ENCODE measurements around the gene LY6G5B.

The LY6G5B gene

GRCh38 chr6:31642798-31643570 is 26.8 kb upstream of the LY6G5B start:
- no peaks in the 10 kb centered on the region for H3K4me1 ChIP-seq (ENCODE audit: insufficient read depth, low read length)
- H3K9me3 ChIP-seq (ENCODE audit: insufficient read depth, low read depth, low read length), result no peaks in the 10 kb centered on the region
- H3K4me3 ChIP-seq (ENCODE audit: low read length), result no peak overlapping the region
- H3K27me3 ChIP-seq (ENCODE audit: insufficient read depth, low read length), result no peaks in the 10 kb centered on the region
- H3K9ac ChIP-seq (ENCODE audit: low read depth, low read length), result no peak overlapping the region
- WGBS, result 94% methylated on average over 6 of the region's 6 CpGs
- no peak overlapping the region for H3K27ac ChIP-seq (ENCODE audit: low read depth, low read length)
- peaks cover 95% of the 10 kb centered on the region for H3K36me3 ChIP-seq (ENCODE audit: insufficient read depth, low read length)

- Histone ChIP-seq H3K36me3 (ENCODE audit: insufficient read depth, low read length) (peaks cover 95% of the 10 kb centered on the region), H3K4me3 (ENCODE audit: low read length) (no peak overlapping the region), H3K4me1 (ENCODE audit: insufficient read depth, low read length) (no peaks in the 10 kb centered on the region), H3K27ac (ENCODE audit: low read depth, low read length) (no peak overlapping the region), H3K9me3 (ENCODE audit: insufficient read depth, low read depth, low read length) (no peaks in the 10 kb centered on the region), H3K27me3 (ENCODE audit: insufficient read depth, low read length) (no peaks in the 10 kb centered on the region), H3K9ac (ENCODE audit: low read depth, low read length) (no peak overlapping the region)
- 95% methylated on average over 17 of the region's 17 CpGs for WGBS
Measured at GRCh38 chr6:31643818-31644454, 25.8 kb upstream of the LY6G5B start.

GRCh38 chr6:31645325-31645724 is 24.5 kb upstream of the LY6G5B start:
- Histone ChIP-seq H3K27ac (ENCODE audit: low read depth, low read length) (no peak overlapping the region), H3K36me3 (ENCODE audit: insufficient read depth, low read length) (peaks cover 95% of the 10 kb centered on the region)
- WGBS, result 96% methylated on average over 9 of the region's 9 CpGs

GRCh38 chr6:31651602-31652191 is 18.1 kb upstream of the LY6G5B start:
- H3K9me3 ChIP-seq (ENCODE audit: insufficient read depth, low read depth, low read length), result no peaks in the 10 kb centered on the region
- peak overlapping the region; percentile 100 for H3K27ac ChIP-seq (ENCODE audit: low read depth, low read length)
- 4% methylated on average over 29 of the region's 29 CpGs for WGBS
- H3K4me3 ChIP-seq (ENCODE audit: low read length), result peak overlapping the region; percentile 98
- peaks cover 40% of the 10 kb centered on the region for H3K36me3 ChIP-seq (ENCODE audit: insufficient read depth, low read length)
- peak overlapping the region; percentile 98 for H3K9ac ChIP-seq (ENCODE audit: low read depth, low read length)
- H3K4me1 ChIP-seq (ENCODE audit: insufficient read depth, low read length), result peaks cover 6% of the 10 kb centered on the region; the same call in 1 of the 2 replicates
- no peaks in the 10 kb centered on the region for H3K27me3 ChIP-seq (ENCODE audit: insufficient read depth, low read length)

More at GRCh38 chr6:31645325-31645724, 24.5 kb upstream of the LY6G5B start:
- Histone ChIP-seq H3K9me3 (ENCODE audit: insufficient read depth, low read depth, low read length) (no peaks in the 10 kb centered on the region), H3K9ac (ENCODE audit: low read depth, low read length) (no peak overlapping the region), H3K4me3 (ENCODE audit: low read length) (no peak overlapping the region), H3K27me3 (ENCODE audit: insufficient read depth, low read length) (no peaks in the 10 kb centered on the region), H3K4me1 (ENCODE audit: insufficient read depth, low read length) (no peaks in the 10 kb centered on the region)

- Histone ChIP-seq H3K36me3 (ENCODE audit: insufficient read depth, low read length) (peaks cover 39% of the 10 kb centered on the region), H3K9me3 (ENCODE audit: insufficient read depth, low read depth, low read length) (no peaks in the 10 kb centered on the region), H3K27me3 (ENCODE audit: insufficient read depth, low read length) (no peaks in the 10 kb centered on the region), H3K4me3 (ENCODE audit: low read length) (peak overlapping the region; percentile 98), H3K9ac (ENCODE audit: low read depth, low read length) (peak overlapping the region; percentile 98), H3K4me1 (ENCODE audit: insufficient read depth, low read length) (peaks cover 6% of the 10 kb centered on the region; the same call in 1 of the 2 replicates), H3K27ac (ENCODE audit: low read depth, low read length) (peak overlapping the region; percentile 100)
- WGBS, result 17% methylated on average over 37 of the region's 37 CpGs
Measured at GRCh38 chr6:31652925-31653724, 16.7 kb upstream of the LY6G5B start.

GRCh38 chr6:31654574-31655348 is 15.0 kb upstream of the LY6G5B start:
- H3K9me3 ChIP-seq (ENCODE audit: insufficient read depth, low read depth, low read length), result no peaks in the 10 kb centered on the region
- WGBS, result 88% methylated on average over 8 of the region's 8 CpGs
- no peaks in the 10 kb centered on the region for H3K27me3 ChIP-seq (ENCODE audit: insufficient read depth, low read length)
- no peak overlapping the region for H3K4me3 ChIP-seq (ENCODE audit: low read length)
- peaks cover 24% of the 10 kb centered on the region for H3K36me3 ChIP-seq (ENCODE audit: insufficient read depth, low read length)
- peaks cover 10% of the 10 kb centered on the region; the same call in 1 of the 2 replicates for H3K4me1 ChIP-seq (ENCODE audit: insufficient read depth, low read length)
- no peak overlapping the region for H3K9ac ChIP-seq (ENCODE audit: low read depth, low read length)
- no peak overlapping the region for H3K27ac ChIP-seq (ENCODE audit: low read depth, low read length)

GRCh38 chr6:31655349-31656237 is 14.2 kb upstream of the LY6G5B start, which contains the start of gene APOM:
APOM (plus strand) TSS chr6:31655894; CDS start chr6:31655967, 73 bp downstream.
- Histone ChIP-seq H3K4me1 (ENCODE audit: insufficient read depth, low read length) (peaks cover 10% of the 10 kb centered on the region; the same call in 1 of the 2 replicates), H3K27ac (ENCODE audit: low read depth, low read length) (no peak within 1 kb of the TSS), H3K9me3 (ENCODE audit: insufficient read depth, low read depth, low read length) (no peaks in the 10 kb centered on the region), H3K27me3 (ENCODE audit: insufficient read depth, low read length) (no peaks in the 10 kb centered on the region), H3K9ac (ENCODE audit: low read depth, low read length) (no peak within 1 kb of the TSS), H3K36me3 (ENCODE audit: insufficient read depth, low read length) (peaks cover 16% of the 10 kb centered on the region), H3K4me3 (ENCODE audit: low read length) (no peak within 1 kb of the TSS)
- WGBS, result 90% methylated on average over 8 of the region's 8 CpGs

GRCh38 chr6:31657406-31658157 is 12.2 kb upstream of the LY6G5B start:
- peaks cover 8% of the 10 kb centered on the region; the same call in 1 of the 2 replicates for H3K4me1 ChIP-seq (ENCODE audit: insufficient read depth, low read length)
- H3K9ac ChIP-seq (ENCODE audit: low read depth, low read length), result no peak overlapping the region
- WGBS, result 92% methylated on average over 6 of the region's 6 CpGs

GRCh38 chr6:31658158-31658688 is 11.6 kb upstream of the LY6G5B start:
- 89% methylated on average over 4 of the region's 4 CpGs for WGBS
- H3K9me3 ChIP-seq (ENCODE audit: insufficient read depth, low read depth, low read length), result no peaks in the 10 kb centered on the region
- H3K27ac ChIP-seq (ENCODE audit: low read depth, low read length), result no peak overlapping the region
- peaks cover 9% of the 10 kb centered on the region for H3K4me1 ChIP-seq (ENCODE audit: insufficient read depth, low read length)
- H3K4me3 ChIP-seq (ENCODE audit: low read length), result no peak overlapping the region
- no peaks in the 10 kb centered on the region for H3K27me3 ChIP-seq (ENCODE audit: insufficient read depth, low read length)
- no peak overlapping the region for H3K9ac ChIP-seq (ENCODE audit: low read depth, low read length)
- H3K36me3 ChIP-seq (ENCODE audit: insufficient read depth, low read length), result peaks cover 29% of the 10 kb centered on the region

More at GRCh38 chr6:31657406-31658157, 12.2 kb upstream of the LY6G5B start:
- Histone ChIP-seq H3K4me3 (ENCODE audit: low read length) (no peak overlapping the region), H3K27me3 (ENCODE audit: insufficient read depth, low read length) (no peaks in the 10 kb centered on the region), H3K9me3 (ENCODE audit: insufficient read depth, low read depth, low read length) (no peaks in the 10 kb centered on the region), H3K27ac (ENCODE audit: low read depth, low read length) (no peak overlapping the region), H3K36me3 (ENCODE audit: insufficient read depth, low read length) (peaks cover 22% of the 10 kb centered on the region)
